Calu3 (cell line): Measurements from ENCODE around the gene DHX35. TPM values are rescaled to one million over a fixed set of nuclear protein-coding genes. Genes with fewer than 3 reads are reported as not detected.

ENCODE experiments used
- BruUV-seq: library from RNA; stranded (reverse); fragments of 400-500 nt; replicated peaks from 2 replicates; lab custom pipeline; 2021; lab: Mats Ljungman, UMichigan
- CTCF ChIA-PET: fragments of 300-600 bp; sonication (Branson Sonifier 250); formaldehyde crosslinking; loops from one replicate; lab custom pipeline; 2022; ENCODE audit warnings: antibody characterized with exemption; lab: Charles Lee
- DNase-seq: peaks from one replicate; pipeline ENCODE4 v3.0.0; 2022
- H3K27ac Mint-ChIP-seq: one replicate; pipeline ENCODE4 v1.8.0; 2022; ENCODE audit warnings: mixed read lengths; ENCODE audit not compliant: unreplicated experiment
- H3K27me3 Mint-ChIP-seq: one replicate; pipeline ENCODE4 v1.8.0; 2022; ENCODE audit warnings: mixed read lengths; ENCODE audit not compliant: unreplicated experiment
- H3K36me3 Mint-ChIP-seq: one replicate; pipeline ENCODE4 v1.8.0; 2022; ENCODE audit warnings: mild to moderate bottlenecking, moderate library complexity, mixed read lengths; ENCODE audit not compliant: insufficient read depth, unreplicated experiment
- H3K4me1 Mint-ChIP-seq: one replicate; pipeline ENCODE4 v1.8.0; 2022; ENCODE audit warnings: mild to moderate bottlenecking, low read depth, mixed read lengths; ENCODE audit not compliant: unreplicated experiment
- H3K4me3 Mint-ChIP-seq: one replicate; pipeline ENCODE4 v1.8.0; 2022; ENCODE audit warnings: mild to moderate bottlenecking, low read depth, moderate library complexity, mixed read lengths; ENCODE audit not compliant: unreplicated experiment
- H3K9me3 Mint-ChIP-seq: one replicate; pipeline ENCODE4 v1.8.0; 2022; ENCODE audit warnings: low read depth, mixed read lengths; ENCODE audit not compliant: unreplicated experiment
- intact Hi-C: fragments of 100-400 bp; cut with micrococcal nuclease; formaldehyde crosslinking; loops from one replicate; pipeline ENCODE4 v1.10.0; 2022; ENCODE audit not compliant: unreplicated experiment
- total RNA-seq: library from RNA; stranded (reverse); gene quantifications from 2 replicates; pipeline ENCODE4 v1.2.3, GENCODE V29; 2022
- TF ChIP-seq, protein P1 (sequence below): fragments of 200-600 bp; IDR thresholded peaks from one replicate; pipeline ENCODE4 v1.8.0; 2022; ENCODE audit warnings: antibody characterized with exemption; ENCODE audit not compliant: unreplicated experiment

DHX35 gene
- total RNA-seq, 1 experiment from 2014 or later = 19.1 TPM

DNA sequence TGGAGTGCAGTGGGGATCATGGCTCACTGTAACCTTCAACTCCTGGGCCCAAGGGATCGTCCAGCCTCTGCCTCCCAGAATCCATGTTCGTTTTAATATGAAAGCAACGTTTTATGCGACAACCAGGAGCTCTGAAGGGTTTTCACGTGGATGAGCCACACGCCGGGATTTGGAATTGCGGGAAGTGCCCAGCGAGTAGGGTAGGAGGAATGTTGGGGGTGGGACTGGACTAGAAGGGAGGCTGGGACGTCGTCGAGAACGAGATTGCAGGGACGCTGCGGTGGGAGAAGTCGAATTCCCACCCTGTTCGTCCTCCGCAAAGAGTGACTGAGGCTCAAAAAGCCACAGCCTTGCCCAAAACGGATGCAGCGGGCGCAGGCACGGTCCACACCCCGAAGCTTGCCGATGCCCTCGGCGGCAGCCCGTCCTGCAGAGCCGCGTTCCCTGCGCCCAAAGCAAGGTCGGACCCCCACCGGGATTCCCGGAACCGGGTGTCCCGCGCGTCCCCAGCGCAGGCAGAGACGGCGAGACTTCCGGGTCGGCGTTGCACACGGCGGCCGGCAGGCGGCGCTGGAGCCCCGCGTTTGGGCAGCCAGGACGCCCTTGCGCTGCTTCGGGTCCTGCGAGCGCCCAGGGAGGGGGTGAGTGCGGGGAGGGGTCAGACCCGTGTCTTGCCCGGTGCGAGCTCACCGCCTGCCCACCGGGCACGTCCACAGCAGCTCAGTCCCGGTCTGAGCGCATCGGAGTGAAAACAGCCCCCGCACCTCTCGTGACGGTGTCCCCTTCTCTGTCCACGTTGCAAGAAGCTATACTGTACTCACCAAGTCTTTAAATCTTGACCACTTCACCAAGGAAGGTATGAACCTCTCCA is 87.8 kb downstream of the DHX35 start:
- intact Hi-C loops = loop anchor here (1.0 to 5.0 kb wide), 2 partner anchors 31 to 403 kb away; no protein-coding TSS in a partner anchor
- Mint-ChIP-seq H3K4me3 (peak overlapping the region; percentile 82), H3K9me3 (no peaks in the 10 kb centered on the region), H3K36me3 (peaks cover 12% of the 10 kb centered on the region), H3K27me3 (peaks cover 48% of the 10 kb centered on the region), H3K4me1 (no peaks in the 10 kb centered on the region), H3K27ac (peak overlapping the region; percentile 66)
- DNase-seq = peak; percentile 91
- CTCF ChIA-PET = interaction anchor here (0.5 to 2.7 kb wide), 24 partner anchors 12 to 414 kb away, joined by 3 to 25 read pairs (median 3); partner anchors contain the start of genes DHX35 and FAM83D
- BruUV-seq = no TSS peak
- TF ChIP-seq, protein P1, sequence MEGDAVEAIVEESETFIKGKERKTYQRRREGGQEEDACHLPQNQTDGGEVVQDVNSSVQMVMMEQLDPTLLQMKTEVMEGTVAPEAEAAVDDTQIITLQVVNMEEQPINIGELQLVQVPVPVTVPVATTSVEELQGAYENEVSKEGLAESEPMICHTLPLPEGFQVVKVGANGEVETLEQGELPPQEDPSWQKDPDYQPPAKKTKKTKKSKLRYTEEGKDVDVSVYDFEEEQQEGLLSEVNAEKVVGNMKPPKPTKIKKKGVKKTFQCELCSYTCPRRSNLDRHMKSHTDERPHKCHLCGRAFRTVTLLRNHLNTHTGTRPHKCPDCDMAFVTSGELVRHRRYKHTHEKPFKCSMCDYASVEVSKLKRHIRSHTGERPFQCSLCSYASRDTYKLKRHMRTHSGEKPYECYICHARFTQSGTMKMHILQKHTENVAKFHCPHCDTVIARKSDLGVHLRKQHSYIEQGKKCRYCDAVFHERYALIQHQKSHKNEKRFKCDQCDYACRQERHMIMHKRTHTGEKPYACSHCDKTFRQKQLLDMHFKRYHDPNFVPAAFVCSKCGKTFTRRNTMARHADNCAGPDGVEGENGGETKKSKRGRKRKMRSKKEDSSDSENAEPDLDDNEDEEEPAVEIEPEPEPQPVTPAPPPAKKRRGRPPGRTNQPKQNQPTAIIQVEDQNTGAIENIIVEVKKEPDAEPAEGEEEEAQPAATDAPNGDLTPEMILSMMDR = peak; percentile 99

DNA sequence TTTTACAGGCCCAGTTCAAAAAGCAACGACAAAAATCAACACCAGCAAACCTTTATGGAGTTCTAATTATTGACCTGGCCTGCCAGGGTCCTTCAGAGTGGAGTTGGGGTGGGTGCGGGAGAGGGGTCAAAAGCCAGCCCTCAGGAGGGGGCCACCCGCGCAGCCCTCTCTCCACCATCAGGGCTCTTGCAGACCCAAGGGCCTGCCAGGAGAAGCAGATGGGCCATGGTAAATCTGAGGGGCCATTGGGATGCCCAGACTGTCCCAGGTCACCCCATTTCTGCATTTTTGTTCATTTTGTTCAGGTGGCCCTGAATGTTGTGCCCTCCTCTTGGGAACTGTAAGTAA is 88.4 kb downstream of the DHX35 start:
- intact Hi-C loops = loop anchor here (1.0 kb wide), 1 partner anchor 31 kb away; no protein-coding TSS in a partner anchor
- Mint-ChIP-seq H3K27ac (no peak overlapping the region), H3K4me1 (no peaks in the 10 kb centered on the region), H3K36me3 (peaks cover 12% of the 10 kb centered on the region), H3K4me3 (peak overlapping the region; percentile 82), H3K9me3 (no peaks in the 10 kb centered on the region), H3K27me3 (peaks cover 54% of the 10 kb centered on the region)
- CTCF ChIA-PET = interaction anchor here (0.5 to 2.7 kb wide), 11 partner anchors 27 to 214 kb away, joined by 3 to 25 read pairs (median 4); partner anchors contain the start of genes DHX35 and FAM83D
- DNase-seq = no peak
- no TSS peak for BruUV-seq
- TF ChIP-seq, protein P1 = no peak

DNA sequence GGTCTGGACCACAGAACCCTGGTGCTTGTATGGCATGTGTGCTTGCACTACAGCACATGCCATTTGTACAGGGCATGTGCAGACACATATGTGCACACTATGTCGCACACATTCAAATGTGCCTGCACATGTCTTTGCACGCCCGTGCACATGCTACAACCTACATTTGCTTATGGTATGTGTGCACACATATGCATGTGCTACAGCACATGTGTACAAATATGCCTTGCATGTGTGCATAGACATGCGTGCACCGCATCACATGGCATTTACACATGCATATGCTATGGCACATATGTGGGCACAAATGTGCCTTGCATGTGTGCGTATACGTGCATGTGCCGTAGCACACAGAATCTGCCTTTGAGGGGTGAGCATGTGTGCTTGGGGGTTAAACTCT is 90.5 kb downstream of the DHX35 start:
- Mint-ChIP-seq H3K4me1 (no peaks in the 10 kb centered on the region), H3K27me3 (peaks cover 76% of the 10 kb centered on the region), H3K36me3 (peaks cover 8% of the 10 kb centered on the region), H3K27ac (no peak overlapping the region), H3K9me3 (no peaks in the 10 kb centered on the region), H3K4me3 (no peak overlapping the region)
- BruUV-seq = no TSS peak
- CTCF ChIA-PET = no interaction called here
- no peak for DNase-seq
- intact Hi-C loops = no loop called here
- TF ChIP-seq, protein P1 = no peak

DNA sequence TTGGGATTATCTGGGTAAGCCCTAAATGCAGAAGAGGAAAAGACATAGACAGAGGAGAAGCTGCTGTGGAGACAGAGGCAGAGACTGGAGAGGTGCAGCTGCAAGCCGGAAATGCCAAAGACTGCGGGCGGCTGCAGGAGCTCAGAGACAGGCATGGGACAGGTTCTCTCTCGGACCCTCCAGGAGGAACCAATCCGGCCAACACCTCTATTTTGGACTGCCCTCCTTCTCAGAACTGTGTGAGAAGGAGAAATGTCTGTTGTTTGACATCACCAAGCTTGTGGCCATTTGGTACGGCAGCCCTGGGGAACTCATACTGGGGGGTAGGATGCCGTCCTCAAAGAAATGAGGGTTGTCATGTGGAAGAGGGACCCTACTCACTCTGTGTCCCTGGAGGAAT is 95.0 kb downstream of the DHX35 start:
- no peaks in the 10 kb centered on the region for H3K9me3 Mint-ChIP-seq
- BruUV-seq = no TSS peak
- peaks cover 95% of the 10 kb centered on the region for H3K27me3 Mint-ChIP-seq
- no peak overlapping the region for H3K27ac Mint-ChIP-seq
- TF ChIP-seq, protein P1 = no peak
- H3K4me3 Mint-ChIP-seq = no peak overlapping the region
- intact Hi-C loops = no loop called here
- CTCF ChIA-PET = interaction anchor here (1.1 kb wide), 1 partner anchor 48 kb away, joined by 4 read pairs; no protein-coding TSS in a partner anchor
- no peaks in the 10 kb centered on the region for H3K36me3 Mint-ChIP-seq
- no peak for DNase-seq
- no peaks in the 10 kb centered on the region for H3K4me1 Mint-ChIP-seq
